Endothelial cell of umbilical vein (primary cell): ENCODE measurements around the gene PELI2. TPM values are rescaled to one million over a fixed set of nuclear protein-coding genes. Genes with fewer than 3 reads are reported as not detected.
A peak's percentile ranks its signal among the peaks of the same experiment; 100 is the strongest.

Experiments used
- BruUV-seq: library from RNA; stranded (reverse); fragments of 400-500 nt; replicated peaks from 2 replicates; lab custom pipeline; 2021; lab: Mats Ljungman, UMichigan
- CTCF ChIA-PET: fragments of 300-600, 350-600 bp; sonication (Branson Sonifier 250); formaldehyde crosslinking; loops from one replicate; lab custom pipeline; 2021; ENCODE audit warnings: antibody characterized with exemption, inconsistent platforms; lab: Charles Lee
- POLR2A ChIA-PET: fragments of 300-600, 350-600 bp; sonication (Branson Sonifier 250); formaldehyde crosslinking; loops from one replicate; lab custom pipeline; 2021; ENCODE audit warnings: antibody characterized with exemption, inconsistent platforms; lab: Charles Lee
- DNase-seq: peaks from one replicate; pipeline ENCODE4 v3.0.0-alpha.2; 2011; ENCODE audit warnings: low read depth, low spot score
- FAIRE-seq: peaks from 2 replicates; lab custom pipeline; 2011; peaks lifted over from hg19 to GRCh38; lab: Jason Lieb, UNC
- H2AFZ ChIP-seq: 2 replicates; pipeline ENCODE4 v1.6.0; 2012; ENCODE audit warnings: low read depth, low read length, control low read depth, inconsistent platforms
- H3K27ac ChIP-seq: 2 replicates; pipeline ENCODE4 v1.5.1; 2011; ENCODE audit warnings: low read depth, mild to moderate bottlenecking, control low read depth, low read length, moderate library complexity; ENCODE audit not compliant: insufficient read depth
- H3K27me3 ChIP-seq, 2 experiments: 2 replicates each; pipeline versions ENCODE4 v1.6.0 to v1.6.1; 2011; ENCODE audit warnings: low read length in 2 of 2, mixed read lengths in 1 of 2; ENCODE audit not compliant: control insufficient read depth in 2 of 2, insufficient read depth in 2 of 2
- H3K36me3 ChIP-seq, 2 experiments: 2 replicates in 1 of 2; 3 replicates in 1 of 2; pipeline ENCODE4 v1.5.1; 2011; ENCODE audit warnings: low read length in 2 of 2, mild to moderate bottlenecking in 1 of 2, moderate library complexity in 1 of 2; ENCODE audit not compliant: control insufficient read depth in 2 of 2, insufficient read depth in 2 of 2; ENCODE audit errors: extremely low read depth in 1 of 2
- H3K4me1 ChIP-seq: 3 replicates; pipeline ENCODE4 v1.5.1; 2011; ENCODE audit warnings: mild to moderate bottlenecking, low read length; ENCODE audit not compliant: control insufficient read depth, insufficient read depth; ENCODE audit errors: extremely low read depth
- H3K4me2 ChIP-seq: 2 replicates; pipeline ENCODE4 v1.6.1; 2011; ENCODE audit warnings: low read length, control low read depth, mixed read lengths; ENCODE audit not compliant: insufficient read depth
- H3K4me3 ChIP-seq, 3 experiments: fragments of 200-600 bp in 1 of 3; sonication (generic), shearing (Covaris generic) in 1 of 3; replicated peaks in 1 of 3; 2 replicates each; pipeline ENCODE4 v1.5.1; 2011 to 2016; ENCODE audit warnings: control low read depth in 3 of 3, low read length in 3 of 3, mild to moderate bottlenecking in 2 of 3, inconsistent platforms in 1 of 3, low read depth in 1 of 3, moderate library complexity in 1 of 3; ENCODE audit not compliant: insufficient read depth in 1 of 3
- H3K79me2 ChIP-seq: 2 replicates; pipeline ENCODE4 v1.6.0; 2012; ENCODE audit warnings: low read length, inconsistent platforms; ENCODE audit not compliant: control insufficient read depth, insufficient read depth
- H3K9ac ChIP-seq: replicated peaks from 2 replicates; pipeline ENCODE3; 2011; ENCODE audit warnings: low read length, control low read depth; ENCODE audit not compliant: insufficient read depth; ENCODE audit errors: extremely low read depth
- H3K9me1 ChIP-seq: replicated peaks from 3 replicates; pipeline ENCODE4 v1.6.0; 2011; ENCODE audit warnings: mild to moderate bottlenecking, low read length; ENCODE audit not compliant: control insufficient read depth, insufficient read depth; ENCODE audit errors: extremely low read depth
- H3K9me3 ChIP-seq: replicated peaks from 2 replicates; pipeline ENCODE4 v1.5.1; 2012; ENCODE audit warnings: low read length, inconsistent platforms; ENCODE audit not compliant: control insufficient read depth, insufficient read depth
- H4K20me1 ChIP-seq: replicated peaks from 2 replicates; pipeline ENCODE3; 2011; ENCODE audit warnings: mild to moderate bottlenecking, low read length; ENCODE audit not compliant: control insufficient read depth, insufficient read depth; ENCODE audit errors: extremely low read depth
- EZH2 ChIP-seq: IDR thresholded peaks from 2 replicates; pipeline ENCODE4 v1.6.1; 2012; ENCODE audit warnings: borderline replicate concordance, low read depth, mild to moderate bottlenecking, moderate library complexity, low read length, inconsistent platforms; ENCODE audit not compliant: severe bottlenecking
- FOS ChIP-seq: IDR thresholded peaks from 2 replicates; pipeline ENCODE4 v1.6.1; 2011; ENCODE audit warnings: mild to moderate bottlenecking, low read length, moderate library complexity, borderline replicate concordance; ENCODE audit not compliant: insufficient read depth
- GATA2 ChIP-seq: IDR thresholded peaks from 2 replicates; pipeline ENCODE4 v1.7.0; 2011; ENCODE audit warnings: low read depth, mild to moderate bottlenecking, moderate library complexity, mixed read lengths, low read length; ENCODE audit not compliant: insufficient read length, insufficient read depth
- JUN ChIP-seq: IDR thresholded peaks from 2 replicates; pipeline ENCODE4 v1.6.1; 2011; ENCODE audit warnings: borderline replicate concordance, low read depth; ENCODE audit not compliant: insufficient read length, insufficient read depth
- MYC ChIP-seq: IDR thresholded peaks from one replicate; pipeline ENCODE4 v1.6.1; 2011; ENCODE audit warnings: mild to moderate bottlenecking, low read depth, low read length
- POLR2A ChIP-seq: IDR thresholded peaks from 2 replicates; pipeline ENCODE4 v1.6.1; 2012; ENCODE audit warnings: low read depth, mild to moderate bottlenecking, control low read depth, low read length
- POLR2AphosphoS5 ChIP-seq: IDR thresholded peaks from 2 replicates; pipeline ENCODE4 v1.6.1; 2012; ENCODE audit warnings: low read depth, mild to moderate bottlenecking, control low read depth, low read length, moderate library complexity; ENCODE audit not compliant: insufficient read depth
- dilution Hi-C: fragments of 300-500 bp; cut with MboI; formaldehyde crosslinking; loops from one replicate; pipeline ENCODE4 v1.15.0; 2019; ENCODE audit warnings: low sequenced_read_pairs; ENCODE audit not compliant: extremely low pct_ligation_motif_present
- intact Hi-C: fragments of 100-400 bp; cut with micrococcal nuclease; formaldehyde crosslinking; loops from one replicate; pipeline ENCODE4 v1.10.0; 2022
- polyA plus RNA-seq, 4 experiments: library from polyadenylated mRNA; depleted of rRNA in 3 of 4; stranded (reverse) in 3 of 4; unstranded in 1 of 4; fragments of >200 nt; gene quantifications; 2 replicates each; pipeline versions ENCODE4 v1.2.1 to v1.2.3, GENCODE V29; 2011 to 2012; ENCODE audit warnings: missing spikeins in 1 of 4
- total RNA-seq: library from RNA; stranded (reverse); gene quantifications from 2 replicates; pipeline ENCODE4 v1.2.3, GENCODE V29; 2021
- TF ChIP-seq, protein P1 (sequence below): IDR thresholded peaks from 2 replicates; pipeline ENCODE4 v1.6.1; 2011; ENCODE audit not compliant: insufficient read depth, insufficient read length
- TF ChIP-seq, protein P2 (sequence below), 2 donors: IDR thresholded peaks; 1 replicate in 1 of 2; 2 replicates in 1 of 2; pipeline ENCODE4 v1.5.1; 2011; ENCODE audit warnings: low read length in 2 of 2, mild to moderate bottlenecking in 2 of 2, moderate library complexity in 2 of 2, control low read depth in 1 of 2, inconsistent platforms in 1 of 2, low read depth in 1 of 2; ENCODE audit not compliant: insufficient read depth in 1 of 2; ENCODE audit errors: extremely low read depth in 1 of 2

The PELI2 gene
- total and polyA plus RNA-seq, 2 donors (not counting 3 experiments of a cell fraction or from before 2014, with no cell fraction given), result 11.5 to 13.0 TPM

DNA sequence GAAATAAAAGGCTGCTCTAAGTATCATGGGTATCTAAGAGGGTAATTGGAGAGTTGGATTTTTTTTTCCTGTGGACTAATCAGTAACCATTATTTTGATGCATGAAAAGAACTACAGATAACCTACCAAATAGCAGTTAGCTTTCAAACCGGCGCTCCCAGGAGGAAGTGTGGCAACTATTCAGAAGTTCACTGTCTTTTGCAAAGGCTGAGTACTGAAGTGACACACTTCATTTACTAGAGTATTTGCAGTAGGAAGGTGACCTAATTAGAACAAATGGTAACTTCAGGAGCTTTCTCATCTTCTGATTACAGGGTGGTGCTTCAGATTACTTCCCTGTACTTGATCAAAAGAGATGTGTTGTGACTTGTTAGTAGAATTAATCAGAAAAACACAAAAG lies 87.7 kb downstream of the PELI2 start:
- no peaks in the 10 kb centered on the region for H3K27me3 ChIP-seq
- no TSS peak for BruUV-seq
- no peaks in the 10 kb centered on the region for H3K79me2 ChIP-seq
- no peak overlapping the region for H2AFZ ChIP-seq
- H3K9me3 ChIP-seq, result no peaks in the 10 kb centered on the region
- POLR2A ChIA-PET, result interaction anchor here (0.6 kb wide), 1 partner anchor 72 kb away, joined by 4 read pairs; no protein-coding TSS in a partner anchor
- intact Hi-C loops (no loop called here), dilution Hi-C loops (no loop called here)
- CTCF ChIA-PET, result interaction anchor here (0.8 kb wide), 1 partner anchor 134 kb away, joined by 3 read pairs; no protein-coding TSS in a partner anchor
- no peak for TF ChIP-seq FOS
- no peak for TF ChIP-seq MYC
- no peak for TF ChIP-seq POLR2AphosphoS5
- TF ChIP-seq JUN, result no peak
- TF ChIP-seq EZH2, result no peak
- TF ChIP-seq POLR2A, result no peak
- TF ChIP-seq, protein P1, sequence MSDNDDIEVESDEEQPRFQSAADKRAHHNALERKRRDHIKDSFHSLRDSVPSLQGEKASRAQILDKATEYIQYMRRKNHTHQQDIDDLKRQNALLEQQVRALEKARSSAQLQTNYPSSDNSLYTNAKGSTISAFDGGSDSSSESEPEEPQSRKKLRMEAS, result no peak
- TF ChIP-seq, protein P2, sequence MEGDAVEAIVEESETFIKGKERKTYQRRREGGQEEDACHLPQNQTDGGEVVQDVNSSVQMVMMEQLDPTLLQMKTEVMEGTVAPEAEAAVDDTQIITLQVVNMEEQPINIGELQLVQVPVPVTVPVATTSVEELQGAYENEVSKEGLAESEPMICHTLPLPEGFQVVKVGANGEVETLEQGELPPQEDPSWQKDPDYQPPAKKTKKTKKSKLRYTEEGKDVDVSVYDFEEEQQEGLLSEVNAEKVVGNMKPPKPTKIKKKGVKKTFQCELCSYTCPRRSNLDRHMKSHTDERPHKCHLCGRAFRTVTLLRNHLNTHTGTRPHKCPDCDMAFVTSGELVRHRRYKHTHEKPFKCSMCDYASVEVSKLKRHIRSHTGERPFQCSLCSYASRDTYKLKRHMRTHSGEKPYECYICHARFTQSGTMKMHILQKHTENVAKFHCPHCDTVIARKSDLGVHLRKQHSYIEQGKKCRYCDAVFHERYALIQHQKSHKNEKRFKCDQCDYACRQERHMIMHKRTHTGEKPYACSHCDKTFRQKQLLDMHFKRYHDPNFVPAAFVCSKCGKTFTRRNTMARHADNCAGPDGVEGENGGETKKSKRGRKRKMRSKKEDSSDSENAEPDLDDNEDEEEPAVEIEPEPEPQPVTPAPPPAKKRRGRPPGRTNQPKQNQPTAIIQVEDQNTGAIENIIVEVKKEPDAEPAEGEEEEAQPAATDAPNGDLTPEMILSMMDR (IDR thresholded peaks at IDR 0.05; ENCODE audit: extremely low read depth in 1 of 2, insufficient read depth in 1 of 2, low read depth in 1 of 2, low read length in 2 of 2), result no peak
- no peak for TF ChIP-seq GATA2
- peak; percentile 14 for DNase-seq
- no peaks in the 10 kb centered on the region for H3K9me1 ChIP-seq
- no peaks in the 10 kb centered on the region for H4K20me1 ChIP-seq
- no peak overlapping the region for H3K4me3 ChIP-seq
- H3K9ac ChIP-seq, result no peak overlapping the region
- no peak overlapping the region for H3K4me2 ChIP-seq
- H3K27ac ChIP-seq, result no peak overlapping the region
- H3K4me1 ChIP-seq, result peaks cover 9% of the 10 kb centered on the region
- H3K36me3 ChIP-seq, result no peaks in the 10 kb centered on the region
- peak; percentile 4 for FAIRE-seq
